HepG2 (cell line): ENCODE results near the gene LARP1. TPM values are rescaled to one million over a fixed set of nuclear protein-coding genes. Genes with fewer than 3 reads are reported as not detected.

Experiments used
- FOXA1 ChIP-seq, 2 experiments: fragments of 450-650 bp in 1 of 2; sonication (generic) in 1 of 2; formaldehyde crosslinking in 1 of 2; IDR thresholded peaks; 2 replicates each; pipeline versions ENCODE4 v1.4.0 to v1.6.1; 2016 to 2020; ENCODE audit warnings: missing genetic modification reagents in 1 of 2
- FOXA3 ChIP-seq: IDR thresholded peaks from 2 replicates; pipeline ENCODE4 v1.6.1; 2016; ENCODE audit warnings: missing genetic modification reagents, missing compliant biosample characterization
- ISL2 ChIP-seq: sonication (generic); formaldehyde crosslinking; IDR thresholded peaks from 2 replicates; pipeline ENCODE4 v1.5.0; 2020; ENCODE audit warnings: missing genetic modification reagents
- KDM1A ChIP-seq: IDR thresholded peaks from 2 replicates; pipeline ENCODE4 v1.6.1; 2016; ENCODE audit warnings: missing compliant biosample characterization
- RNF2 ChIP-seq: fragments of 450-650 bp; conservative IDR thresholded peaks from 2 replicates; pipeline ENCODE4 v1.6.1; 2016; ENCODE audit warnings: low read depth
- RXRB ChIP-seq: IDR thresholded peaks from 2 replicates; pipeline ENCODE4 v1.6.1; 2016; ENCODE audit warnings: borderline replicate concordance, missing genetic modification reagents, missing compliant biosample characterization
- SMARCE1 ChIP-seq: fragments of 450-650 bp; IDR thresholded peaks from 2 replicates; pipeline ENCODE4 v1.6.1; 2017; ENCODE audit warnings: borderline replicate concordance
- SMC3 ChIP-seq: IDR thresholded peaks from 2 replicates; pipeline ENCODE4 v1.6.1; 2011; ENCODE audit warnings: low read length, improper control_type of control experiment
- YEATS2 ChIP-seq: sonication (generic); formaldehyde crosslinking; IDR thresholded peaks from 2 replicates; pipeline ENCODE4 v1.4.0; 2020; ENCODE audit warnings: missing genetic modification reagents, borderline replicate concordance
- ZFP90 ChIP-seq: sonication (generic); formaldehyde crosslinking; IDR thresholded peaks from 2 replicates; pipeline ENCODE4 v1.8.0; 2022; ENCODE audit warnings: missing genetic modification reagents, mild to moderate bottlenecking, inconsistent platforms, borderline replicate concordance
- ZMYM3 ChIP-seq: sonication (generic); formaldehyde crosslinking; IDR thresholded peaks from 2 replicates; pipeline ENCODE4 v1.5.1; 2020; ENCODE audit warnings: mild to moderate bottlenecking, missing genetic modification reagents
- ZNF142 ChIP-seq: sonication (generic); formaldehyde crosslinking; IDR thresholded peaks from 2 replicates; pipeline ENCODE4 v1.4.0; 2020; ENCODE audit warnings: missing genetic modification reagents
- ZNF317 ChIP-seq: sonication (generic); formaldehyde crosslinking; IDR thresholded peaks from 2 replicates; pipeline ENCODE4 v1.5.0; 2020; ENCODE audit warnings: mild to moderate bottlenecking, missing genetic modification reagents
- ZNF577 ChIP-seq: sonication (generic); formaldehyde crosslinking; IDR thresholded peaks from 2 replicates; pipeline ENCODE4 v1.4.0; 2020; ENCODE audit warnings: mild to moderate bottlenecking, low read depth, missing genetic modification reagents, borderline replicate concordance
- ZNF629 ChIP-seq: sonication (generic); formaldehyde crosslinking; conservative IDR thresholded peaks from 2 replicates; pipeline ENCODE4 v1.5.0; 2020; ENCODE audit warnings: missing genetic modification reagents
- polyA plus RNA-seq, 8 experiments: library from polyadenylated mRNA; depleted of rRNA in 3 of 8; stranded (reverse) in 7 of 8; unstranded in 1 of 8; fragments of >200 nt; fragmentation: Illumina TruSeq in 4 of 8; extraction: Trizol in 4 of 8; gene quantifications; 2 replicates each; pipeline versions ENCODE4 v1.2.1 to v1.2.3, GENCODE V29; 2011 to 2016; ENCODE audit warnings: low read depth in 4 of 8, missing spikeins in 1 of 8, mixed read lengths in 1 of 8; ENCODE audit not compliant: insufficient read depth in 1 of 8
- total RNA-seq, 5 experiments: library from RNA; depleted of rRNA; stranded (reverse); fragments of >200 nt; fragmentation: Illumina TruSeq; extraction: Trizol; gene quantifications; 2 replicates each; pipeline ENCODE4 v1.2.3, GENCODE V29; 2016; ENCODE audit warnings: low read depth in 1 of 5
- TF ChIP-seq, protein P1 (sequence below): sonication (generic); formaldehyde crosslinking; IDR thresholded peaks from 2 replicates; pipeline ENCODE4 v1.4.0; 2020; ENCODE audit warnings: mild to moderate bottlenecking, missing genetic modification reagents, borderline replicate concordance

The LARP1 gene
- total and polyA plus RNA-seq, 2 of the 13 experiments (the other 11 are each of a cell fraction or from before 2014, with no cell fraction given), result 45.2 to 61.4 TPM

DNA sequence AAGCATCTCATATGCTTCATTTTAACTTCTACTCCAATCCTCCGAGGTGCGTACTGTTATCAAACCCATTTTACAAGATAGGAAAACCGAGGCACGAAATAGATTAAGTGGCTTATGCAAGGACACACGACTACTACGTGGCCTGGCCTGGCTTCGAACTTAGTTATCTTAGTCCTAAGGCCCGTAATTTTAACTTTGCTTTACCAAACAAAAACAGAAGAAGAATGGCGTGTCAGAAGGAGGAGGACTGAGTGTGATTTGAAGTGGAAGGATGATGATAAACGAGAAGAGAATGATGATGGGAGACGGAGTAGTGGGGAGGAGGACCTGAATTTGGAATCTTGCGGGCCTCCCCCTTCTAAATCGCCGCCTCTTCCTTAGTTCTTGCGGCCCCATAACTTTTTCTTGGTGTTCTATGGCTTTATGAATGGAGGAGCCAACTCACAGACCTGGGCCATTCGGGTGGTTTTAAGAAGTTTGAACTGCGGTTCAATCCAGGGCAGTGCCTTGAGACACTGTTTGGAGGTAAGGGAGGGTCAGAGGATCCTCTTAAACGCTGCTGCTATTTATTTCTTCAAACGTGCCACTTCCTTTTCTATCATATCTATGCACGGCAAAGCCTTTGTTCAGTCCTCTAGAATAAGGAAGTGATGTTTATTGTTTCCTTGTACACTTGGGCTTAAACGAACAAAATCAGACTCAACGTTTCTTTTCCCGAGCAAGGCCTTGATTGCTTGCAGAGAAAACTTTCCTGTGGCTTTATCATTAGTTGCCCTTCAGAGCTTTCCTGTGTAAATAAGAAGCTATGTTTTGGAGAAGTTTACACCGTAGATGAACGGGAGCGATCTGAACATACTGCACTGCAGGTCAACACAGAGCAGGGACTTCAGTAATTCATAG, 104.0 kb downstream of the LARP1 start (continued):
- 0 out of 2 replicates have a peak, but pooled peaks have one; percentile 8 for TF ChIP-seq ZNF142 (CRISPR knock-in tag)
- TF ChIP-seq SMARCE1, result no peak
- no peak for TF ChIP-seq ZFP90
- TF ChIP-seq FOXA1 (IDR thresholded peaks at IDR 0.05), result no peak
- peak; percentile 65 for TF ChIP-seq FOXA1 (CRISPR knock-in tag; IDR thresholded peaks at IDR 0.05)
- TF ChIP-seq ZMYM3 (CRISPR knock-in tag), result peak; percentile 65; the same call in 1 of the 2 replicates
- TF ChIP-seq ZNF629 (CRISPR knock-in tag), result peak; percentile 97
- no peak for TF ChIP-seq ZNF577 (CRISPR knock-in tag)
- TF ChIP-seq ISL2, result 0 out of 2 replicates have a peak, but pooled peaks have one; percentile 7
- TF ChIP-seq SMC3, result no peak
- peak; percentile 58; the same call in 1 of the 2 replicates for TF ChIP-seq KDM1A (CRISPR knock-in tag)
- TF ChIP-seq RNF2, result no peak
- 0 out of 2 replicates have a peak, but pooled peaks have one; percentile 10 for TF ChIP-seq RXRB (CRISPR knock-in tag)
- TF ChIP-seq, protein P1, sequence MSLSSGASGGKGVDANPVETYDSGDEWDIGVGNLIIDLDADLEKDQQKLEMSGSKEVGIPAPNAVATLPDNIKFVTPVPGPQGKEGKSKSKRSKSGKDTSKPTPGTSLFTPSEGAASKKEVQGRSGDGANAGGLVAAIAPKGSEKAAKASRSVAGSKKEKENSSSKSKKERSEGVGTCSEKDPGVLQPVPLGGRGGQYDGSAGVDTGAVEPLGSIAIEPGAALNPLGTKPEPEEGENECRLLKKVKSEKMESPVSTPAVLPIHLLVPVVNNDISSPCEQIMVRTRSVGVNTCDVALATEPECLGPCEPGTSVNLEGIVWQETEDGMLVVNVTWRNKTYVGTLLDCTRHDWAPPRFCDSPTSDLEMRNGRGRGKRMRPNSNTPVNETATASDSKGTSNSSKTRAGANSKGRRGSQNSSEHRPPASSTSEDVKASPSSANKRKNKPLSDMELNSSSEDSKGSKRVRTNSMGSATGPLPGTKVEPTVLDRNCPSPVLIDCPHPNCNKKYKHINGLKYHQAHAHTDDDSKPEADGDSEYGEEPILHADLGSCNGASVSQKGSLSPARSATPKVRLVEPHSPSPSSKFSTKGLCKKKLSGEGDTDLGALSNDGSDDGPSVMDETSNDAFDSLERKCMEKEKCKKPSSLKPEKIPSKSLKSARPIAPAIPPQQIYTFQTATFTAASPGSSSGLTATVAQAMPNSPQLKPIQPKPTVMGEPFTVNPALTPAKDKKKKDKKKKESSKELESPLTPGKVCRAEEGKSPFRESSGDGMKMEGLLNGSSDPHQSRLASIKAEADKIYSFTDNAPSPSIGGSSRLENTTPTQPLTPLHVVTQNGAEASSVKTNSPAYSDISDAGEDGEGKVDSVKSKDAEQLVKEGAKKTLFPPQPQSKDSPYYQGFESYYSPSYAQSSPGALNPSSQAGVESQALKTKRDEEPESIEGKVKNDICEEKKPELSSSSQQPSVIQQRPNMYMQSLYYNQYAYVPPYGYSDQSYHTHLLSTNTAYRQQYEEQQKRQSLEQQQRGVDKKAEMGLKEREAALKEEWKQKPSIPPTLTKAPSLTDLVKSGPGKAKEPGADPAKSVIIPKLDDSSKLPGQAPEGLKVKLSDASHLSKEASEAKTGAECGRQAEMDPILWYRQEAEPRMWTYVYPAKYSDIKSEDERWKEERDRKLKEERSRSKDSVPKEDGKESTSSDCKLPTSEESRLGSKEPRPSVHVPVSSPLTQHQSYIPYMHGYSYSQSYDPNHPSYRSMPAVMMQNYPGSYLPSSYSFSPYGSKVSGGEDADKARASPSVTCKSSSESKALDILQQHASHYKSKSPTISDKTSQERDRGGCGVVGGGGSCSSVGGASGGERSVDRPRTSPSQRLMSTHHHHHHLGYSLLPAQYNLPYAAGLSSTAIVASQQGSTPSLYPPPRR (CRISPR knock-in tag), result no peak
- peak; percentile 78 for TF ChIP-seq FOXA3
- 0 out of 2 replicates have a peak, but pooled peaks have one; percentile 38 for TF ChIP-seq ZNF317 (CRISPR knock-in tag)
- TF ChIP-seq YEATS2 (CRISPR knock-in tag), result peak; percentile 2; the same call in 1 of the 2 replicates
